Measurements from ENCODE around the gene ZNFX1. TPM values are rescaled to one million over a fixed set of nuclear protein-coding genes. Genes with fewer than 3 reads are reported as not detected.

Gene ZNFX1
- total and polyA plus RNA-seq, 5 donors = 7.9 to 25.9 (median 22.7) TPM

- no peaks in the 10 kb centered on the region for H3K27me3 ChIP-seq (ENCODE audit: control insufficient read depth, insufficient read depth)
- DNase-seq = no peak
- no peak overlapping the region for H3K27ac ChIP-seq (ENCODE audit: low read length)
- H3K4me3 ChIP-seq (ENCODE audit: low read length) = no peak overlapping the region
- WGBS = 93% methylated on average over 3 of the region's 3 CpGs
- no peak for ATAC-seq
- H3K4me1 ChIP-seq (ENCODE audit: control insufficient read depth, insufficient read depth, low read length) = peaks cover 10% of the 10 kb centered on the region
- intact Hi-C loops (cut with DNase I) = no loop called here
- peaks cover 15% of the 10 kb centered on the region for H3K9me3 ChIP-seq (ENCODE audit: control insufficient read depth, low read length)
These were observed 6.1 kb upstream of the ZNFX1 start for GRCh38 chr20:49283703-49284625.

DNA sequence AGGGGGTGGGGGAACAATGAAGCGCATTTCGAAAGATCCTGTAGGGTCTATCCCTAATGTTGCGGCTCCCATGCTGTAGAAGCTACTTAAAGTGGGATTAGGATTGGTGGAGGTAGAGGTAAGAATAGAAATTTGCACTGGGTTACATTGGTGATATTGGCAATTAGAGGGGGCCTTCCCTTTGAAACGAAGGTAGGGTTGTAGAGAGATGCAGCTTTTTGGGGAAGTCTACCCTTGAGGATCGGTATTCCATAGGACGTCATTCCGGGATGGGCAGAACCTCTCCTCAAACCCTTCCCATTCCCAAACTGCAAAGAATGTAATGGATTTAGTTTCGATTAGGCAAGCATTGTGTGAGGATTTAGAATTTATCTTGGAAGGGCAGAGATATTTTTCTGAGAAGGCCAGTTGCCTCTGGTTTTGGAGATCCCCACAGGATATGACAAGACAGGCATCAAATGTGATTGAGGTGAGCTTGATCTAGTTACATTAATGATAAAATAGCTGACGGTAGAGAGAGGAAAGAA, 5.4 kb upstream of the ZNFX1 start:
- 91% methylated on average over 9 of the region's 9 CpGs for WGBS
- no peaks in the 10 kb centered on the region for H3K27me3 ChIP-seq (ENCODE audit: control insufficient read depth, insufficient read depth)
- H3K27ac ChIP-seq (ENCODE audit: low read length) = no peak overlapping the region
- peaks cover 15% of the 10 kb centered on the region for H3K9me3 ChIP-seq (ENCODE audit: control insufficient read depth, low read length)
- no peak overlapping the region for H3K4me3 ChIP-seq (ENCODE audit: low read length)
- DNase-seq (no peak), ATAC-seq (no peak)
- peaks cover 10% of the 10 kb centered on the region for H3K4me1 ChIP-seq (ENCODE audit: control insufficient read depth, insufficient read depth, low read length)
- intact Hi-C loops (cut with DNase I) = no loop called here

DNA sequence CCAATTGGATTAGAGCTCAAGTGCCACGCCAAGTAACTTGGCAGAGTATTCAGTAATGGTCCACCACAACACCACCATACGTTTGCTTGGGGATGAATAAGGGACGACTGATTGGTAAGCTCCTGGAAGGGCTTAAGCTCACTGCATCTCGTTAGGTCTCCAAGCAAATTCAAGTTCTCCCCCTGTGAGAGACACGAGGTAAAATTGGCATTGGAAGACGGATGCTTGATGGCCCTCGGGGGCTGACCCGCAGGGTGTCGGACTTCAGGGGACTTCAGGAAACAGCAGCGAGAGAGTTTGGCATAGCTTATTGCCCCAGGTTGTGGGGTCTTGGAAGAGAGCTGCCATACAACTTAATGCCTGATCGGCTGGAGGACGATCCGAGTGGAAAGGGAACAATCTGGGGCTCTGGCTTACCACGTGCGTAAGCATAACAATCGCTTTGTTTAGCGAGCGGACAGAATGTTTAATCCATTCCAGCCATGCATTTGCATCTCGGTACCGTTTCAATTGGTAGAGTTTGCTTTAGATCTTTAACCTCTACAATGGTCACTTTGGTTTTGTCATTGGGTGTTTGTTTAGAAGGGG, 4.8 kb upstream of the ZNFX1 start:
- no peak overlapping the region for H3K27ac ChIP-seq (ENCODE audit: low read length)
- peaks cover 10% of the 10 kb centered on the region for H3K4me1 ChIP-seq (ENCODE audit: control insufficient read depth, insufficient read depth, low read length)
- DNase-seq = no peak
- no peak for ATAC-seq
- H3K4me3 ChIP-seq (ENCODE audit: low read length) = no peak overlapping the region
- WGBS = 72% methylated on average over 20 of the region's 20 CpGs
- H3K27me3 ChIP-seq (ENCODE audit: control insufficient read depth, insufficient read depth) = no peaks in the 10 kb centered on the region
- peaks cover 15% of the 10 kb centered on the region for H3K9me3 ChIP-seq (ENCODE audit: control insufficient read depth, low read length)
- intact Hi-C loops (cut with DNase I) = no loop called here

- intact Hi-C loops (cut with DNase I) = no loop called here
These were observed 4.1 kb upstream of the ZNFX1 start for GRCh38 chr20:49281913-49282467.

GRCh38 chr20:49281059-49281912, 3.4 kb upstream of the ZNFX1 start:
- DNase-seq (no peak), ATAC-seq (no peak)
- H3K4me1 ChIP-seq (ENCODE audit: control insufficient read depth, insufficient read depth, low read length) = peaks cover 10% of the 10 kb centered on the region
- H3K4me3 ChIP-seq (ENCODE audit: low read length) = peak overlapping the region; percentile 1
- 67% methylated on average over 13 of the region's 13 CpGs for WGBS
- no peaks in the 10 kb centered on the region for H3K27me3 ChIP-seq (ENCODE audit: control insufficient read depth, insufficient read depth)
- H3K27ac ChIP-seq (ENCODE audit: low read length) = no peak overlapping the region
- peaks cover 7% of the 10 kb centered on the region for H3K9me3 ChIP-seq (ENCODE audit: control insufficient read depth, low read length)
- intact Hi-C loops (cut with DNase I) = no loop called here

More at GRCh38 chr20:49281913-49282467, 4.1 kb upstream of the ZNFX1 start:
- peaks cover 13% of the 10 kb centered on the region for H3K9me3 ChIP-seq (ENCODE audit: control insufficient read depth, low read length)
- no peak for ATAC-seq
- WGBS = 76% methylated on average over 9 of the region's 9 CpGs
- H3K4me3 ChIP-seq (ENCODE audit: low read length) = no peak overlapping the region
- no peak overlapping the region for H3K27ac ChIP-seq (ENCODE audit: low read length)
- H3K4me1 ChIP-seq (ENCODE audit: control insufficient read depth, insufficient read depth, low read length) = peaks cover 10% of the 10 kb centered on the region
- no peaks in the 10 kb centered on the region for H3K27me3 ChIP-seq (ENCODE audit: control insufficient read depth, insufficient read depth)
- DNase-seq = no peak

GRCh38 chr20:49280463-49281058, 2.7 kb upstream of the ZNFX1 start:
- 60% methylated on average over 6 of the region's 6 CpGs for WGBS
- Histone ChIP-seq H3K9me3 (ENCODE audit: control insufficient read depth, low read length) (peaks cover 4% of the 10 kb centered on the region), H3K27me3 (ENCODE audit: control insufficient read depth, insufficient read depth) (no peaks in the 10 kb centered on the region), H3K4me3 (ENCODE audit: low read length) (peak overlapping the region; percentile 80), H3K27ac (ENCODE audit: low read length) (no peak overlapping the region), H3K4me1 (ENCODE audit: control insufficient read depth, insufficient read depth, low read length) (peaks cover 10% of the 10 kb centered on the region)
- ATAC-seq = no peak
- no peak for DNase-seq
- intact Hi-C loops (cut with DNase I) = no loop called here

DNA sequence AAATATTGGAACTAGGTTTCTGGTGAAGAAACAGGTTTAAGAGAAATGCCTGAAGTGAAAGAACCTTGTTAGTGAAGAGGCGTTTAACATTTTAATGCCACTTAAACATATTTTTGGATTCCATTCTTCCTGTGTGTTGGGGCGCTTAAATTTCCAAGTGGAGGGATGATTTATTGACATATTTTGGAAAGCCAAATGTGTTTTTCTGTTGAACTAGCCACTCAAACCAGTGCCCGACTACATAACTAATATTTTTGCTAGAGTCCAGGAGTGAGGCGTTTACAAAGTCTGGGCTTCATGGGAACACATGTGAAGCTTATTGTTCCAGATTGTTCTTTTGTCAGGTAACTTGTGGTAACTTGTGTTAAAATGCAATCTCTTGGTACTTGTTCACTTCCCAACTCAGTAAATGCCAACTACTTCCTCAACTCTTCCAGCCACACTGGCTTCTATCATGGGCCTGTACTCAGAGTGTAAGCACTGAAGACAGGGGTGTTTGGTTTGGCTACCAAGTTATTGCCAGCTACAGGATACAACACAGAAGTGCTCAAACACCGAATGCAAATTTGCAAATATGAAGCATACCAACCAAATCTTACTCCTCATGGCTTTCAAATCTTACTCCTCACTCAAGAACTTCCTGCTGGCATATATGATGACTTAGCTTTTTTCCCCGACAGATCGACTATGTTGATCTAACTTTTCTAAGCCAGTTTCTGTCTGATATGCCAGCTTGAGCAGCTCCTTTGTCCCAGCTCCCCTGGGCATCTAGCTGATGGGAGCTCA, 2.0 kb upstream of the ZNFX1 start:
- peaks cover 10% of the 10 kb centered on the region for H3K4me1 ChIP-seq (ENCODE audit: control insufficient read depth, insufficient read depth, low read length)
- 64% methylated on average over 7 of the region's 7 CpGs for WGBS
- ATAC-seq = no peak
- no peak overlapping the region for H3K27ac ChIP-seq (ENCODE audit: low read length)
- peaks cover 4% of the 10 kb centered on the region for H3K9me3 ChIP-seq (ENCODE audit: control insufficient read depth, low read length)
- DNase-seq = no peak
- no peaks in the 10 kb centered on the region for H3K27me3 ChIP-seq (ENCODE audit: control insufficient read depth, insufficient read depth)
- intact Hi-C loops (cut with DNase I) = no loop called here
- peak overlapping the region; percentile 80 for H3K4me3 ChIP-seq (ENCODE audit: low read length)

- ATAC-seq = peak in 1 of 2 donors; percentile 2
- intact Hi-C loops (cut with DNase I) = no loop called here
- Histone ChIP-seq H3K27me3 (ENCODE audit: control insufficient read depth, insufficient read depth) (no peaks in the 10 kb centered on the region), H3K9me3 (ENCODE audit: control insufficient read depth, low read length) (peaks cover 4% of the 10 kb centered on the region), H3K4me1 (ENCODE audit: control insufficient read depth, insufficient read depth, low read length) (peaks cover 10% of the 10 kb centered on the region), H3K27ac (ENCODE audit: low read length) (peak overlapping the region; percentile 89), H3K4me3 (ENCODE audit: low read length) (peak overlapping the region; percentile 80)
- DNase-seq = peak; percentile 23 to 58 (median 48)
- WGBS = 17% methylated on average over 33 of the region's 33 CpGs
These were observed 1.2 kb upstream of the ZNFX1 start for GRCh38 chr20:49278818-49279676.

GRCh38 chr20:49277786-49278035, 146 bp downstream of the ZNFX1 start:
- intact Hi-C loops (cut with DNase I) = no loop called here

More at GRCh38 chr20:49277786-49278035, 146 bp downstream of the ZNFX1 start:
- DNase-seq (no peak), ATAC-seq (no peak)
- peaks cover 10% of the 10 kb centered on the region for H3K4me1 ChIP-seq (ENCODE audit: control insufficient read depth, insufficient read depth, low read length)
- H3K27ac ChIP-seq (ENCODE audit: low read length) = peak overlapping the region; percentile 98
- no peaks in the 10 kb centered on the region for H3K27me3 ChIP-seq (ENCODE audit: control insufficient read depth, insufficient read depth)
- peaks cover 4% of the 10 kb centered on the region for H3K9me3 ChIP-seq (ENCODE audit: control insufficient read depth, low read length)
- under 1% methylated on average over 22 of the region's 22 CpGs for WGBS
- H3K4me3 ChIP-seq (ENCODE audit: low read length) = peak overlapping the region; percentile 87

All from right cardiac atrium (tissue), 5 donors.